Activated CD4-positive, alpha-beta T cell treated with anti-CD3 and anti-CD28 coated beads for 36 hours (primary cell): ENCODE results near the gene DNAJB2. TPM values are rescaled to one million over a fixed set of nuclear protein-coding genes. Genes with fewer than 3 reads are reported as not detected.
"Not testable (repeated sequence)": the region's sequence is repeated elsewhere in the genome, so short reads cannot be mapped to it uniquely, and the experiment has no call there.

Source experiments
- ATAC-seq: fragments of 200-7000 bp; cut with Tn5 transposase; one replicate; pipeline ENCODE4 v1.10.0; 2021; ENCODE audit warnings: mild to moderate bottlenecking, moderate library complexity
- CTCF ChIA-PET: fragments of 350-600 bp; sonication (Branson Sonifier 250); formaldehyde crosslinking; loops from one replicate; lab custom pipeline; 2021; ENCODE audit warnings: antibody characterized with exemption; lab: Charles Lee
- POLR2A ChIA-PET: fragments of 350-600 bp; sonication (Branson Sonifier 250); formaldehyde crosslinking; loops from one replicate; lab custom pipeline; 2021; ENCODE audit warnings: antibody characterized with exemption, inconsistent platforms; lab: Charles Lee
- DNase-seq: peaks from one replicate; pipeline ENCODE4 v3.0.0-alpha.2; 2020
- H3K27ac Mint-ChIP-seq: one replicate; pipeline ENCODE4 v1.8.0; 2021; ENCODE audit warnings: mixed read lengths
- H3K27me3 Mint-ChIP-seq: one replicate; pipeline ENCODE4 v1.8.0; 2021; ENCODE audit warnings: mixed read lengths
- H3K36me3 Mint-ChIP-seq: one replicate; pipeline ENCODE4 v1.8.0; 2021; ENCODE audit warnings: low read depth, mixed read lengths
- H3K4me1 Mint-ChIP-seq: one replicate; pipeline ENCODE4 v1.8.0; 2021; ENCODE audit warnings: mixed read lengths
- H3K4me3 Mint-ChIP-seq: one replicate; pipeline ENCODE4 v1.8.0; 2021; ENCODE audit warnings: mild to moderate bottlenecking, moderate library complexity, mixed read lengths
- H3K9me3 Mint-ChIP-seq: one replicate; pipeline ENCODE4 v1.8.0; 2021; ENCODE audit warnings: low read depth, mixed read lengths
- intact Hi-C, 2 experiments: fragments of 100-400 bp; cut with DNase I in 1 of 2; cut with micrococcal nuclease in 1 of 2; formaldehyde crosslinking; loops; one replicate each; pipeline versions ENCODE4 v1.14.2 to v1.15.1; 2022 to 2024; cut with DNase I, micrococcal nuclease
- total RNA-seq, 2 experiments: library from RNA; stranded (reverse); gene quantifications; one replicate each; pipeline ENCODE4 v1.2.3, GENCODE V29; 2021

Gene DNAJB2
- total RNA-seq, 2 experiments from 2014 or later, result 51.8 to 62.8 TPM

- peak within 1 kb of the TSS; percentile 89 for H3K4me3 Mint-ChIP-seq
- H3K9me3 Mint-ChIP-seq, result no peaks in the 10 kb centered on the region
- peaks cover 39% of the 10 kb centered on the region for H3K36me3 Mint-ChIP-seq
- ChIA-PET CTCF (interaction anchor here (0.5 to 6.2 kb wide), 13 partner anchors 9 to 133 kb away, joined by 3 to 68 read pairs (median 7); partner anchors contain the start of genes ANKZF1, ATG9A, CNPPD1 and DNAJB2), POLR2A (interaction anchor here (0.5 to 4.5 kb wide), 13 partner anchors 9 to 258 kb away, joined by 3 to 33 read pairs (median 5); partner anchors contain the start of genes ANKZF1, ATG9A, CNPPD1 and DNAJB2)
- ATAC-seq (peak; percentile 63), DNase-seq (peak; percentile 94)
- intact Hi-C loops, result loop anchor here (1.0 to 10.0 kb wide), 14 partner anchors 9 to 686 kb away; partner anchors contain the start of genes ANKZF1 (in 2 of the 2), ATG9A (in 2 of the 2), DNAJB2 (in 2 of the 2) and NHEJ1 (in 2 of the 2)
- H3K27me3 Mint-ChIP-seq, result no peaks in the 10 kb centered on the region
- H3K4me1 Mint-ChIP-seq, result peaks cover 54% of the 10 kb centered on the region
- H3K27ac Mint-ChIP-seq, result peak within 1 kb of the TSS; percentile 93
These were observed 25.2 kb upstream of the DNAJB2 start, which contains the start of gene TUBA4A for GRCh38 chr2:219253753-219254589. TSS of gene TUBA4A (minus strand) at chr2:219253918. CDS start at chr2:219253858, 60 bp downstream.

- H3K27me3 Mint-ChIP-seq, result no peaks in the 10 kb centered on the region
- ATAC-seq (peak; percentile 52), DNase-seq (peak; percentile 72)
- intact Hi-C loops, result loop anchor here (1.0 to 10.0 kb wide), 6 partner anchors 9 to 686 kb away; partner anchors contain the start of genes ANKZF1 (in 1 of the 2), ATG9A (in 1 of the 2), CHPF (in 1 of the 2) and CNOT9 (in 1 of the 2)
- H3K27ac Mint-ChIP-seq, result peak overlapping the region; percentile 90
- CTCF ChIA-PET, result interaction anchor here (0.5 to 6.2 kb wide), 14 partner anchors 10 to 294 kb away, joined by 3 to 68 read pairs (median 6); partner anchors contain the start of genes ANKZF1, ATG9A, CNPPD1 and CRYBA2
- POLR2A ChIA-PET, result interaction anchor here (0.6 to 4.5 kb wide), 11 partner anchors 9 to 1035 kb away, joined by 3 to 33 read pairs (median 5); partner anchors contain the start of genes ANKZF1, ATG9A, CNPPD1 and DNAJB2
- H3K9me3 Mint-ChIP-seq, result no peaks in the 10 kb centered on the region
- peak overlapping the region; percentile 89 for H3K4me3 Mint-ChIP-seq
- H3K4me1 Mint-ChIP-seq, result peaks cover 46% of the 10 kb centered on the region
- H3K36me3 Mint-ChIP-seq, result peaks cover 32% of the 10 kb centered on the region
These were observed 24.5 kb upstream of the DNAJB2 start for GRCh38 chr2:219254590-219255201.

GRCh38 chr2:219258942-219259341 is 20.2 kb upstream of the DNAJB2 start:
- H3K27ac Mint-ChIP-seq, DNase-seq, H3K36me3 Mint-ChIP-seq, ATAC-seq, H3K4me3 Mint-ChIP-seq, H3K27me3 Mint-ChIP-seq, H3K9me3 Mint-ChIP-seq: not testable (repeated sequence)
- intact Hi-C loops, result loop anchor here in 1 of 2 experiments (10.0 kb wide), 1 partner anchor 286 kb away; the partner anchor contains the start of genes CHPF and TMEM198
- ChIA-PET POLR2A (interaction anchor here (0.6 kb wide), 1 partner anchor 86 kb away, joined by 4 read pairs; no protein-coding TSS in a partner anchor), CTCF (interaction anchor here (0.7 to 1.9 kb wide), 5 partner anchors 18 to 100 kb away, joined by 4 to 9 read pairs (median 6); no protein-coding TSS in a partner anchor)
- peaks cover 16% of the 10 kb centered on the region for H3K4me1 Mint-ChIP-seq

GRCh38 chr2:219261024-219261855 is 17.9 kb upstream of the DNAJB2 start:
- DNase-seq (no peak), ATAC-seq (no peak)
- Mint-ChIP-seq H3K4me1 (peaks cover 2% of the 10 kb centered on the region), H3K36me3 (no peaks in the 10 kb centered on the region), H3K4me3 (no peak overlapping the region), H3K27me3 (peaks cover 2% of the 10 kb centered on the region), H3K9me3 (no peaks in the 10 kb centered on the region), H3K27ac (no peak overlapping the region)
- intact Hi-C loops, result no loop called here
- ChIA-PET CTCF (interaction anchor here (0.7 to 4.0 kb wide), 5 partner anchors 14 to 354 kb away, joined by 3 to 34 read pairs (median 8); partner anchors contain the start of genes DNAJB2, GLB1L and STK16), POLR2A (no interaction called here)

- H3K27me3 Mint-ChIP-seq, result peaks cover 2% of the 10 kb centered on the region
- DNase-seq (no peak), ATAC-seq (no peak)
- no peaks in the 10 kb centered on the region for H3K36me3 Mint-ChIP-seq
- no peaks in the 10 kb centered on the region for H3K4me1 Mint-ChIP-seq
- intact Hi-C loops, result no loop called here
- H3K27ac Mint-ChIP-seq, result no peak overlapping the region
- CTCF ChIA-PET, result interaction anchor here (0.6 to 1.3 kb wide), 5 partner anchors 11 to 1675 kb away, joined by 3 to 5 read pairs (median 3); no protein-coding TSS in a partner anchor
- no peak overlapping the region for H3K4me3 Mint-ChIP-seq
- POLR2A ChIA-PET, result interaction anchor here (0.6 kb wide), 1 partner anchor 36 kb away, joined by 3 read pairs; no protein-coding TSS in a partner anchor
- no peaks in the 10 kb centered on the region for H3K9me3 Mint-ChIP-seq
These were observed 12.9 kb upstream of the DNAJB2 start for GRCh38 chr2:219266232-219266631.

- ATAC-seq (no peak), DNase-seq (no peak)
- intact Hi-C loops, result no loop called here
- Mint-ChIP-seq H3K36me3 (no peaks in the 10 kb centered on the region), H3K27me3 (peaks cover 2% of the 10 kb centered on the region), H3K4me3 (no peak overlapping the region), H3K4me1 (no peaks in the 10 kb centered on the region), H3K9me3 (no peaks in the 10 kb centered on the region), H3K27ac (no peak overlapping the region)
- POLR2A ChIA-PET, result interaction anchor here (0.6 kb wide), 1 partner anchor 14 kb away, joined by 3 read pairs; the partner anchor contains the start of gene TUBA4B
- CTCF ChIA-PET, result interaction anchor here (0.7 kb wide), 1 partner anchor 19 kb away, joined by 3 read pairs; no protein-coding TSS in a partner anchor
These were observed 12.3 kb upstream of the DNAJB2 start for GRCh38 chr2:219266886-219267285.

- Mint-ChIP-seq H3K9me3 (no peaks in the 10 kb centered on the region), H3K27me3 (no peaks in the 10 kb centered on the region), H3K36me3 (no peaks in the 10 kb centered on the region), H3K27ac (no peak overlapping the region), H3K4me1 (no peaks in the 10 kb centered on the region), H3K4me3 (no peak overlapping the region)
- CTCF ChIA-PET, result interaction anchor here (0.6 kb wide), 1 partner anchor 50 kb away, joined by 3 read pairs; no protein-coding TSS in a partner anchor
- POLR2A ChIA-PET, result no interaction called here
- ATAC-seq, result no peak
- no peak for DNase-seq
- intact Hi-C loops, result no loop called here
These were observed 10.9 kb upstream of the DNAJB2 start for GRCh38 chr2:219268294-219268693.

- no peaks in the 10 kb centered on the region for H3K36me3 Mint-ChIP-seq
- ATAC-seq, result no peak
- H3K9me3 Mint-ChIP-seq, result no peaks in the 10 kb centered on the region
- H3K4me1 Mint-ChIP-seq, result no peaks in the 10 kb centered on the region
- H3K27me3 Mint-ChIP-seq, result no peaks in the 10 kb centered on the region
- H3K4me3 Mint-ChIP-seq, result no peak overlapping the region
- POLR2A ChIA-PET, result no interaction called here
- DNase-seq, result no peak
- CTCF ChIA-PET, result no interaction called here
- intact Hi-C loops, result no loop called here
- no peak overlapping the region for H3K27ac Mint-ChIP-seq
These were observed 9.7 kb upstream of the DNAJB2 start for GRCh38 chr2:219269362-219270054.

GRCh38 chr2:219270055-219270372 is 9.2 kb upstream of the DNAJB2 start:
- Mint-ChIP-seq H3K27ac (no peak overlapping the region), H3K27me3 (no peaks in the 10 kb centered on the region), H3K4me3 (no peak overlapping the region), H3K4me1 (no peaks in the 10 kb centered on the region), H3K36me3 (no peaks in the 10 kb centered on the region), H3K9me3 (no peaks in the 10 kb centered on the region)
- no peak for ATAC-seq
- CTCF ChIA-PET, result no interaction called here
- intact Hi-C loops, result no loop called here
- POLR2A ChIA-PET, result no interaction called here
- no peak for DNase-seq

GRCh38 chr2:219271021-219271420 is 8.1 kb upstream of the DNAJB2 start:
- intact Hi-C loops, result no loop called here
- Mint-ChIP-seq H3K4me3 (no peak overlapping the region), H3K27me3 (no peaks in the 10 kb centered on the region), H3K27ac (no peak overlapping the region), H3K36me3 (no peaks in the 10 kb centered on the region), H3K4me1 (no peaks in the 10 kb centered on the region), H3K9me3 (no peaks in the 10 kb centered on the region)
- POLR2A ChIA-PET, result no interaction called here
- no peak for ATAC-seq
- CTCF ChIA-PET, result no interaction called here
- DNase-seq, result no peak
